HG03457 (cell line): ENCODE data around the gene RBM4B.

ENCODE experiments used
- ATAC-seq: cut with Tn5 transposase; IDR thresholded peaks from one replicate; pipeline ENCODE4 v1.9.1; 2021; ENCODE audit warnings: moderate number of reproducible peaks; ENCODE audit not compliant: unreplicated experiment

The RBM4B gene

DNA sequence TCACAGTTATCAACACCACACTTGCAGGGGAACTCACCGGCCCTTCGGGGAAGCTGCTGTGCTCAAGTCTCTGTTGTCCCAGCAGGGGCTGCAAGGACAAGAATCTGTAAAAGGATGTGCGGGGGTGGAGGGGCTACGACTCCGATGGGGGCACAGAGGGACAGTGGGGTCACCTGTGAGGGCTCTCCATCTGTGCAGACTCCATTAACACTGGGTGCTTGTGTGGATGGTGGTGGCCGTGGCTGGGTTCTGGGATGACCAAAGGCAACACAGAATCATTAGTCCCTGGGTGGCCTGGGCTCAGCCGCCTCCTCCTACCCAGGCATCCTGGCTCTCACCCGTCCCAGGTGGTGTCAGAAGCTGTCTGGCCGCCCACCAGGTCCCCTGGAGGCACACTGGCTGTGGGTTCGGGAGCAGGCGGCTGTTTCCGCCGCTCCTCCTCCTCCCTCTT lies 10.2 kb upstream of the RBM4B start:
- ATAC-seq = no peak

DNA sequence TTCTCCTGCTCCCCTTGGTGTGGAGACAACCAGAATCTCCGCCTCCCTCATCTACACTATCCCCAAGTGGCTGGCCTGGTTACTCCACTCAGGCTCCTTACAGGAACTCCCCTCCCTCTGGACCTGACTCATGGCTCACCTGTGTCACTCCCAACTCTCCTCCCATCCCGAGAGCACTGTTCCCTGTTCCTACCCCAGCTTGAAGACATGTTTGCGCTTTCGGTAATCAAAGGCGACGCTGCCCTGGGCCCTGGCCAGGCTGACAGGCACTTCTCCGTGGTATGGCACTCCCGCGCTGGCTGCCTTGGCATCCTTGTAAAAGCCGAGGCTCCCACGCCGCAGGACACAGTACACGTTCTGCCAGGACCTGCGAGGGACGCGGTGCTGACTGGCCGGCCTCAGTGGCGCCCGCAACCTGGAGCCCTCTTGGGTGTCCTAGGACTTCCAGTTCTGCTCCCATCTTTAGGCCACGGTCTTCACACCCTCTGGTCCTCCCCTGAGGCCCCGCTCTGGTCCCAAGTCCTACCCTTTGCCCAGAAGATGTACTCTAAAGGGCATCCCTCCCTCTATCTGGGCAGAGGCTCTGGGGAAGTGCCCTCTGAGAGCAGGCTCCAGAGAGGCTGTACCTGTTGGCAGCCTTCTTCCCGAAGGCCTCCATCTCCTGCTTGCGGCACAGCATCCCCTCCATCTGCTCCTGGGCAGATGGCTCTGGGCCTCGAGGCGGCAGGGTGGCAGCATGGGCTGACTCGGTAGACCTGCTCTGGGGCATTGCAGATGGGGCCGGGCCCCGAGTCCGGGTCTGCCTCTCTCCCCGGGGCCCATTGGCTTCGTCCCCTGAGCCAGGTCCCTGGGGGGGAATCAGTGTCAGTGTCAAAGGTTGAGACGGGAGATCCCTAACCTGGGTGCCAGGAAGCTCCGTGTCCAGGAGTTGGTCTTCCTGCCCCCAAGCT lies 9.4 kb upstream of the RBM4B start:
- no peak for ATAC-seq

DNA sequence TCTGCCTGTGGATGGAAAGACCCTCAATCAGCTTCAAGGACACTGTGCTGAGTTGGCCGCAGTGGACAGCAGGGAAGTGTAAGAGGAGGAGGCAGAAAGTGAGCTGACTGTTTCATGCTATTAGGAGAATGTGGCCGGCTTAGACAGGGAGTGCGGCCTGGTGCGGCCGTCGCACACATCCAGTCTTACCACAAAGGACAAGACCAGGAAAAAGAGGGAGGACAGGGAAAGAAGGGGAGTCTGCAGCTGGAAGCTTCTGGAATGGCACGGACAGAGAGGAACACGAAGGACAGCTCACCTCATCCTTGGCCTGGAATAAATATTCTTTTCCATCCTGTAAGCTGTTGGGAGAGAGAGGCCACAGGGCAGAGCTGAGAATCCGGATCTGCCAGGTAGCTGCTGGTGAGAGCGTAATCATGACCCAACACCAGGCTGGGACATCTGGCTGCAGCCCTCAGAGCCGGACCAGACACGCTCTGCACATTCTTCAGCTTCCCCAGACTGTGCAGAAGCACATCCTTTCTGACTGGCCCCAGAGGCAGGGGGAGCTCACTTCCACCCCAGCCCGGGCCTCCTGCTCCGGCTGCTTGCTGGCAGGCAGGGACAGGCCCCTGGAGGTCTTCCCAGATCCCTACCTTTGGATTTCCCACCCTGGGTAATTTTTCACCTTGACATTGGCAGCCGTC lies 8.6 kb upstream of the RBM4B start:
- ATAC-seq = no peak

- ATAC-seq = no peak
Measured at GRCh38 chr11:66685276-66686099, 7.8 kb upstream of the RBM4B start.

GRCh38 chr11:66684635-66685034 lies 6.9 kb upstream of the RBM4B start:
- ATAC-seq = no peak

DNA sequence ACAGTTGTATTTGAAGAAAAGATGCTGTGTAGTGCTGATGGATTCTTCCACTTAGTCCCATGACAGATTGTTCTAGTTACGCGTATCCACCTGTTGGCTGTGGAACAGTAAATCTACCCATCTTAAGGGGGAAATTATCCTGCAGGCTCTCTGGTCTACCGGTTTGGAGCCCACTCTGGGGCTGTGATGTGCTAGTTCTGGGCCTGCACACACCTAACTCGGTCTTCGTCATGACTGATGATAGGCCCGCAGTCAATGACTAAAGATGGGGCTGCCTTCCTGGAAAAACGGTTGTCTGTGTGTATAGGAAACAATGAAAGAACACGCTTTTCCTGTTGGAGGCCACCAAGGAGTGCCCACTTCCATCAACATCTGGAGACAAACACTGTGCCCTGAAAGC lies 6.2 kb upstream of the RBM4B start:
- ATAC-seq = no peak

- ATAC-seq = no peak
Measured at GRCh38 chr11:66680966-66681645, 3.4 kb upstream of the RBM4B start.

DNA sequence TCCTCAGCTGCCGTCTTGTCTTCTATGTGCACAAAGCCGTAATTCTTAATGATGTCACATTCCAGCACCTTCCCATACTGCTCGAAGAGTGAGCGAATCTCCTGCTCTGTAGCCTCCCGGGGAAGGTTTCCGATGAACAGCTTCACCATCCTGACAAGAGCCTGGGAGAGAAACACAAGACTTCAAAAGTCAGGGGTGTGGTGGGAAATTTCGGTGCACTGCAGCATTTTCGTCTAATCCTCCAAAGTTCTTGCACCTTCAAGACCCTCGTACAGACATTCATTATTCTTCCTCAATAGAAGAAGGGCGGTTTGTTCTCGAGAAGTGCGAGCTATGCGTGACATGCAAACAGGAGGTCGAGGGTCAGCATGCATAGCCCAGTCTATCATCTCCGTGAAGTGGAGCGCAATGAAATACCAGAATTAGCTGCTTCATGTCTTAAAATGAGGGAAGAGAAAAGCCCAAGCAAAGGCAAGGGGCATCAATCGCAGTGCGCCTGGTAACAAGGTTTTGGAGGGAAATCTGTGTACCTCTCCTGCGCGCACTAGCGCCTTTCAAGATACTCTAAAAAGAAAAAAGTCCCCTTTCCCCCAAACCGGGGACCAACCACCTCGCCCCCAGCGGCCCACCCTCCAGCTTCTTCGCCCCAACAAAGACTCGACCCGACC lies 622 bp downstream of the RBM4B start:
- ATAC-seq = no peak

DNA sequence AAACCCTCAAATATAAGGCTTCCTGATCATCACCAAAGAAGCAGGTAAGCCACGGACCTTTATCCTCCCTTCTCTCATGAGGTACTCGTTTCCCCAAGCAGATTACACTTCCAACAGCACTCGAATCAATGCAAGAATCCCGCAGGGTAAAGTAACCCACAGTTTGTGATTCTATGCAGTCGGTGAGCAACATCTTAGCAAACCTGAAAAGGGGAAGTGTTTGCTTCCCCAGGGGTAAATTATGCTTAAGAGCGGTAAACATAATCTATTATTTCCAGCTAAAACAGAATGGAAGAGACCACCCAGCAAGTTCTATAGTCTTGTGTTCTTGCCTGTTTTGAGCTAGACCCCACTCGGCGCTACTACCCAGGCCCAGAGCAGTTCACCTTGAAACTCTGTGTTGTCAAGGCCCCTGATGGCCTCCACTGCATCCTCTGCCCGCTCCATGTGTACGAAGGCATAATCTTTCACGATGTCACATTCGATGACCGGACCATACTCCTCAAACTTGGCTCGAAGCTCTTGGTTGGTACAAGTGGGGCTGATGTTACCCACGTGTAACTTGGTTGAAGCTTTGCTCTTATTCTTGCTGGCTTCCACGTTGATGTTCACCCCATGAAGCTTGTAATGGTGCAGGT lies 1.3 kb downstream of the RBM4B start:
- no peak for ATAC-seq

GRCh38 chr11:66674964-66675602 lies 2.6 kb downstream of the RBM4B start:
- no peak for ATAC-seq

GRCh38 chr11:66670816-66671215 lies 6.9 kb downstream of the RBM4B start:
- no peak for ATAC-seq

- no peak for ATAC-seq
Measured at GRCh38 chr11:66665369-66665768, 12.3 kb downstream of the RBM4B start.

- no peak for ATAC-seq
Measured at GRCh38 chr11:66663741-66664296, 13.9 kb downstream of the RBM4B start.

DNA sequence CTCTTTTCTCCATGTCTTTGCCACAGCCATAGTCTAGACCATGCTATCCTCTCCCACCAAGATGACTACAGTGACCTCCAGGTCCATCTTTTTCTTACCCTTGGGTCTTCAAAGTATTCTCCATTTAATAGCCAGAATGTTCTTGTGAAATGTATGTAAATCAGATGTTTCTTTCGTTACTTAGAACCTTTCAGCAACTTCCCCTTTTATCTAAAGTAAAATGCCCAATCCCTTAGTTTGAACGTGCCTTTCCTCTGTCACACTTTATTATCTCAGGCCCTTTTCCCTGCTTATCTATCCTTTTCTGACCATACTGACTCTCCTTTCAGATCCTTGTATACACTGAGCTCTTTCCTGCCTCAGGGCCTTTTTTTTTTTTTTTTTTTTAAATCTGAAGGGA lies 17.9 kb downstream of the RBM4B start:
- ATAC-seq = no peak

DNA sequence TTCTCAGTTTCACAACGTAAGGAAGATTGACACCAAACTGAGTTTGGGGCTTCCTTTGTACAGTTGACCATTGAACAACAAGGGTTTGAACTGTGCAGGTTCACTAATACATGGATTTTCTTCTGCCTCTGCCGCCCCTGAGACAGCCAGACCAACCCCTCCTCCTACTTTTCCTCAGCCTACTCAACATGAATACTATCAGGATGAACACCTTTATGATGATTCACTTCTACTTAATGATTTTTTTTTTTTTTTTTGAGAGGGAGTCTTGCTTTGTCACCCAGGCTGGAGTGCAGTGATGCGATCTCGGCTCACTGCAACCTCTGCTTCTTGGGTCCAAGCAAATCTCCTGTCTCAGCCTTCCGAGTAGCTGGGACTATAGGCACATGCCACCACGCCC lies 24.6 kb downstream of the RBM4B start:
- no peak for ATAC-seq

DNA sequence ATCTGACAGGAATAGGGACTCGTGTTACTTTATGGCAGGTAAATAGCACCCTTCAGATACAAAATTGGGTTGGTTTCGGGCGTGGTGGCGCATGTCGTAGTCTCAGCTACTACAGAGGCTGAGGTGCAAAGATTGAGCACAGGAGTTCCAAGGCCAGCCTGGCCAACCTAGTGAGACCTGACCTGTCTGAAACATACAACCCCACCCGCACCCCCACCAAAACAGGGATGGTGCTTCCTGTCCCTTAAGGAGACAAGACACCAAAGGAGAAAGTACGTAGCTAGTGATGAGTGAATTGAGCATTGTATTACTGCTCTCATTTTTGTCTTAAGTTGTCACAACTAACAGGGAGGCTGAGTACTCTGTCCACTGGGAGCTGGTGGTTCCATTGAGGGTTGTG lies 25.0 kb downstream of the RBM4B start:
- no peak for ATAC-seq

DNA sequence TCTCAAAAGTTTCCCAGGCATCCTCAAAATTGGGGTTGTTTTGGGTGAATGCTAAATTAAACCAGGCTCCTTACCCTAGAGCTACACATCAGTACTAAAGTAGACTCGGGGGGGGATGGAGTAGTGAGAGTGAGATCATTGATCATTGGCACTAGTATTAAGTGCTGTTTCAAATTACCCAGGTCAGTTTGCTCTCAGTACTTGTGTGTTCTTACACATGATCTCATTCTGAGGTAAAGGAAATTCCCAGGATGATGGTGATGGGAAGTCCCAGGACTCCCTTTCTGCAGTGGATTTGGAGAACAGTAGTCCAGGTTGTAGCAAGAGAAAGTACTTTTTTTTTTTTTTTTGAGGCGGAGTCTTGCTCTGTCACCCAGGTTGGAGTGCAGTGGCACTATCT lies 26.7 kb downstream of the RBM4B start:
- ATAC-seq = no peak

- no peak for ATAC-seq
Measured at GRCh38 chr11:66649903-66650302, 27.8 kb downstream of the RBM4B start.

DNA sequence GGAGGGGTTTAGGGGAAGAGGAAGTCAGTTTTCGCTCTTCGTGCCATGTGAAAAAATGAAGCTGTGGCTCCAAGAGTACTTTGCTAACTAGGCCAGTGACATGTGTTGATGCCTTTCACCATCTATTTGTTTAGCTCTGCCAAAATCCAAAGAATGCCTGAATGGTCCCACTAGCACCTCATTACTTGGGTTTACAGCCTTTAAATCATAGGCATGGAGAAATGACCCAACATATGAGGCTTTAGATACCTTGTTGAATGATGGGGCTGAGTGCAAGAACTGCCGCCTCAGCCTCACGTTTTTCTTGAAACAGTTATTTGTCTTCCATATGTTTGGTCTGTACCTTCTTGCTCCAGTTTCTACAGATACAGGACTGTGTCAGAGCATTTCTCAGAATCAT lies 30.9 kb downstream of the RBM4B start:
- no peak for ATAC-seq
